Endothelial cell (in vitro differentiated cells): ENCODE measurements around the gene RDM1. TPM values are rescaled to one million over a fixed set of nuclear protein-coding genes. Genes with fewer than 3 reads are reported as not detected.

ENCODE experiments used
- DNase-seq: peaks from one replicate; pipeline ENCODE4 v3.0.0; 2021; ENCODE audit warnings: low spot score
- H3K27ac Mint-ChIP-seq: one replicate; pipeline ENCODE4 v1.8.0; 2021; ENCODE audit warnings: mixed read lengths, inconsistent platforms; ENCODE audit not compliant: unreplicated experiment
- H3K27me3 Mint-ChIP-seq: one replicate; pipeline ENCODE4 v1.8.0; 2021; ENCODE audit warnings: mild to moderate bottlenecking, moderate library complexity, mixed read lengths, inconsistent platforms; ENCODE audit not compliant: unreplicated experiment
- H3K36me3 Mint-ChIP-seq: one replicate; pipeline ENCODE4 v1.8.0; 2021; ENCODE audit warnings: mild to moderate bottlenecking, low read depth, mixed read lengths, inconsistent platforms; ENCODE audit not compliant: unreplicated experiment
- H3K4me1 Mint-ChIP-seq: one replicate; pipeline ENCODE4 v1.8.0; 2021; ENCODE audit warnings: mild to moderate bottlenecking, mixed read lengths, inconsistent platforms; ENCODE audit not compliant: unreplicated experiment
- H3K4me3 Mint-ChIP-seq: one replicate; pipeline ENCODE4 v1.8.0; 2021; ENCODE audit warnings: mild to moderate bottlenecking, mixed read lengths, inconsistent platforms; ENCODE audit not compliant: unreplicated experiment
- H3K9me3 Mint-ChIP-seq: one replicate; pipeline ENCODE4 v1.8.0; 2021; ENCODE audit warnings: mixed read lengths, inconsistent platforms; ENCODE audit not compliant: unreplicated experiment
- CTCF ChIP-seq: fragments of 200-600 bp; sonication (generic); IDR thresholded peaks from one replicate; pipeline ENCODE4 v1.5.0; 2021; ENCODE audit warnings: antibody characterized with exemption; ENCODE audit not compliant: unreplicated experiment
- total RNA-seq: library from RNA; stranded (reverse); fragmentation: NEBNext Ultra II Directional; extraction: Animal tissue kit (Norgen Biotek cat#: 25700); gene quantifications from one replicate; pipeline ENCODE4 v1.2.1, GENCODE V29; 2021; ENCODE audit not compliant: unreplicated experiment

RDM1 gene
- total RNA-seq, 1 donor from 2014 or later: 0.67 TPM

GRCh38 chr17:35909408-35909807 is 21.2 kb downstream of the RDM1 start:
- H3K27me3 Mint-ChIP-seq: no peaks in the 10 kb centered on the region
- no peak for TF ChIP-seq CTCF
- peaks cover 15% of the 10 kb centered on the region for H3K4me1 Mint-ChIP-seq
- H3K4me3 Mint-ChIP-seq: no peak overlapping the region
- H3K9me3 Mint-ChIP-seq: no peaks in the 10 kb centered on the region
- no peak overlapping the region for H3K27ac Mint-ChIP-seq
- DNase-seq: no peak
- H3K36me3 Mint-ChIP-seq: peaks cover 15% of the 10 kb centered on the region

- H3K9me3 Mint-ChIP-seq: no peaks in the 10 kb centered on the region
- no peaks in the 10 kb centered on the region for H3K27me3 Mint-ChIP-seq
- TF ChIP-seq CTCF: no peak
- H3K4me3 Mint-ChIP-seq: no peak overlapping the region
- H3K36me3 Mint-ChIP-seq: peaks cover 15% of the 10 kb centered on the region
- no peak for DNase-seq
- no peak overlapping the region for H3K27ac Mint-ChIP-seq
- peaks cover 9% of the 10 kb centered on the region for H3K4me1 Mint-ChIP-seq
These were observed 22.9 kb downstream of the RDM1 start for GRCh38 chr17:35907691-35908090.

- peaks cover 4% of the 10 kb centered on the region for H3K4me1 Mint-ChIP-seq
- H3K27ac Mint-ChIP-seq: no peak overlapping the region
- no peak for TF ChIP-seq CTCF
- H3K9me3 Mint-ChIP-seq: no peaks in the 10 kb centered on the region
- no peaks in the 10 kb centered on the region for H3K27me3 Mint-ChIP-seq
- H3K36me3 Mint-ChIP-seq: peaks cover 15% of the 10 kb centered on the region
- no peak for DNase-seq
- H3K4me3 Mint-ChIP-seq: no peak overlapping the region
These were observed 23.5 kb downstream of the RDM1 start for GRCh38 chr17:35906926-35907637.

- no peaks in the 10 kb centered on the region for H3K4me1 Mint-ChIP-seq
- no peak overlapping the region for H3K4me3 Mint-ChIP-seq
- DNase-seq: no peak
- no peaks in the 10 kb centered on the region for H3K27me3 Mint-ChIP-seq
- no peaks in the 10 kb centered on the region for H3K9me3 Mint-ChIP-seq
- H3K27ac Mint-ChIP-seq: no peak overlapping the region
- TF ChIP-seq CTCF: no peak
- H3K36me3 Mint-ChIP-seq: peaks cover 15% of the 10 kb centered on the region
These were observed 24.2 kb downstream of the RDM1 start for GRCh38 chr17:35906191-35906925.

- no peak for TF ChIP-seq CTCF
These were observed 27.1 kb downstream of the RDM1 start for GRCh38 chr17:35903451-35903850.

More at GRCh38 chr17:35903451-35903850, 27.1 kb downstream of the RDM1 start:
- Mint-ChIP-seq H3K9me3 (no peaks in the 10 kb centered on the region), H3K36me3 (peaks cover 9% of the 10 kb centered on the region), H3K4me1 (no peaks in the 10 kb centered on the region), H3K27me3 (no peaks in the 10 kb centered on the region), H3K27ac (no peak overlapping the region), H3K4me3 (no peak overlapping the region)
- DNase-seq: no peak
